IPS DF 4.7 (cell line): Measurements from ENCODE around the gene NOTUM.

Source experiments
- DNase-seq: peaks from one replicate; pipeline ENCODE4 v3.0.0-alpha.2; 2013; ENCODE audit warnings: low spot score; ENCODE audit errors: extremely low read depth

Gene NOTUM

GRCh38 chr17:81978524-81979298 is 17.7 kb upstream of the NOTUM start:
- DNase-seq, result no peak

DNA sequence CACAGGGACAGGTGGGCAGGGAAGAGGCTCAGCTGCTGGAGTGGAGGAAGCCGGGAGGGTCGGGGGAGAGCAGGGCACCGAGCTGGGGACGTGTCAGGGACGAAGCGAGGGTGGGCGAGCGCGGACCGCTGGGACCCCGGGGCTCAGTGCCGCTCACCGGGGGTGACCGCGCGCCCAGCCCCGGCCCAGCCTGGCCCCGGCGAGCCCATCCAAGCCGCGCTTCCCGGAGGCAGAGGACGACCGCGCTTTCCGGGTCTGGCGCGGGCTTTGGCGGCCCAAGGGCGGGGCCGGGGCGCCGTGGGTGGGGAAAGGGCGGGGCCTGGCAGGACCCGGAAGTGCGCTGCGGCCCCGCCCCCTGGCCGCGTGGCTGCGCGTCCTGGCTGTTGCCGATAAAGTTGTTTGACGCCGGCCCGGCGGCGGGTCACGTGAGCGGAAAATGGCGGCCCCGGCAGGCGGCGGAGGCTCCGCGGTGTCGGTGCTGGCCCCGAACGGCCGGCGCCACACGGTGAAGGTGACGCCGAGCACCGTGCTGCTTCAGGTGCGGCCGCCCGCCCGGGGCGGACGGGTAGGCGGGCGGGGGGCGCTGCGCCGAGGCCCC is 16.3 kb upstream of the NOTUM start, which contains the start of gene ASPSCR1:
ASPSCR1 (plus strand) TSS at position 419 of the 598 bp plus-strand sequence; CDS start at position 437, 18 bp downstream.
- DNase-seq, result no peak

DNA sequence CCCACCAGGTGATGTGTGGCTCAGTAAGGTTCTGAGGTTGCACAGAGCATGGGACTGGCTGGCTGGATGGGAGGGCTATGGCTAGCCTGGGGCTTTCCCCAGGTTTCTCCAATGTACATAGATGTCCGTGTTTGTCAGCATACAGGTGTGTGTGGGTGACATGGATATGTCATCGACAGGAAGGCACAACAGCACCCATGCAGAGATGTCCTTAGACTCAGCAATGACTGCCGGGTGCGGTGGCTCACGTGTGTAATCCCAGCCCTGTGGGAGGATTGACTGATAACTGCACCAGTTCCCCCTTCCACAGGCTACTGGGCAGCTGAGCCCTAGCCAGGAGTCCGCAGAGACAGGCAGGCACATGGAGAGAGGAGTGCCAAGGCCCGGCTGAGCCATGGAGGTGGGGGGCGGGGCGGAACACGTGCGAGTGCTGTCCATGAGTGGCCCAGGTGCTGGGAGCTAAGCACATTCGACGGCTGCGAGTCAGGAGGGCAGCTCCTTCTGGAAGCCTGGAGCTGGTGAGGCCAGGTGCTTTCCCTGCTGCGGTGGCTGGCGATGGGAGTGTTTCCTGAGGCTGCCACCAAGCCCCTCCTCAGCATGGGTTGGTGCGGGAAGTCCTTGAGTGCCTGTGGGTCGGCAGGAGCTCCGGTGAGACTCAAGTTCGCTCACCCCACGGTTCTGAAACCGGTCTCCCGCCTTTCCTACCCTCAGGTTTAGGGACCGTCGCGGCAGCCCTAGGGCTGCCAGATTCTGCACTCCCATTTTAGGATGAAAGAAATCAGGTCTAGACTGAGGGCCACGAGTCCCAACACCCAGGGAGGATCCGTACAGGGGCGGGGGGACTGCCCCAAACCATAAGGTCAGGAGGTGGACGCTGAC is 15.6 kb upstream of the NOTUM start:
- no peak for DNase-seq

GRCh38 chr17:81973432-81973831 is 12.4 kb upstream of the NOTUM start:
- no peak for DNase-seq

DNA sequence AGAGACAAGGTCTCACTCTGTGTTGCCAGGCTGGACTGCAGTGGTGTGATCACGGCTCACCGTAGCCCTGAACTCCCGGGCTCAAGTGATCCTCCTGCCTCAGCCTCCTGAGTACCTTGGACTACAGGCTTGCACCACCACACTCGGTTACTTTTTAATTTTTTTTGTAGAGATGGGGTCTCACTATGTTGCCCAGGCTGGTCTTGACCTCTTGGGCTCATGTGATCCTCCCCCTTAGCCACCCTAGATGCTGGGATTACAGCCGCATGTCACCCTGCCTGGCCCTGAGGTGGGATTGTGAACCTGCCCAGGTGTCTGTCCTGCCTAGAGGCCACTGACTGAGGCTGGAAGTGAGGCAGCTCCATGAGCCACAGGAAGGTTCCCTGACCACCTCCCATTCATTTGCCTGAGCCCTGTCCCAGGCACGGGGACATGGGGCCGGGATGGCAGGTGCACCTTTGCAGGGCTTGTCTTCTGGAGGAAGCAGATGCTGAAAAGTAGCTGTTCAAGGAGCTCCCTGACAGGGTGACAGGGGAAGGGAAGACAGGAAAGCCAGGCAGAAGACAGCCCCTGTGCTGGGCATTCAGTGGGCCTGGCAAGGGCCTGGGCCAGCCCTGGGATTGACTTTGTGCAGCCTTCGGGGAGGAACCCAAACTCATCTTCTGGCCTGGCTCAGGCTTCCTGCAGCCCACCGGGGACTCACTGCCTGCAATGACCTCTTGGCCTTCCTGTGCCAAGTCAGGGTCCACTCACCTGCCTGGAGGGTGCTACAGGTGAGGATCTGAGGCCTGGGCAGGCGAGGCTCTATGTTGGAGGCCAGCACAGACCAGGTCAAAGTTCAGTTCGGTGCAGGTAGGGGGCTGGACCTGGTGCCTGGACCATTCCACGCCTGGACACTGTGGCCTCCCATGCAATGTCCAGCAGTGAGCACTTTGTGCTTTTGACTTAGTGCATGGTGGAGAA is 8.1 kb upstream of the NOTUM start:
- no peak for DNase-seq

DNA sequence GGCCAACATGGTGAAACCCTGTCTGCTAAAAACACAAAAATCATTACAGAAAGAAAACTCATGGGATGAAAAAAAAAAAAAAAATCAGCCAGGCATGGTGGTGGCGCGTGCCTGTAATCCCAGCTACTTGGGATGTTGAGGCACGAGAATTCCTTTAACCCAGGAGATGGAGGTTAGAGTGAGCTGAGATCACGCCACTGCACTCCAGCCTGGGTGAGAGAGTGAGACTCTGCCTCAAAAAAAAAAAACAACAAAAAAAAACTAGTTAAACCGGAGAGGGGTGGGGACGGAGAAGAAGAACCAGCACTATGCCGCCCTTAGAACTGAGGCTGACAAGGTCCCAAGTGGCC is 7.4 kb upstream of the NOTUM start:
- DNase-seq, result no peak

- no peak for DNase-seq
Observed at GRCh38 chr17:81967533-81968395, 6.8 kb upstream of the NOTUM start.

GRCh38 chr17:81967244-81967532 is 6.2 kb upstream of the NOTUM start:
- DNase-seq, result no peak

DNA sequence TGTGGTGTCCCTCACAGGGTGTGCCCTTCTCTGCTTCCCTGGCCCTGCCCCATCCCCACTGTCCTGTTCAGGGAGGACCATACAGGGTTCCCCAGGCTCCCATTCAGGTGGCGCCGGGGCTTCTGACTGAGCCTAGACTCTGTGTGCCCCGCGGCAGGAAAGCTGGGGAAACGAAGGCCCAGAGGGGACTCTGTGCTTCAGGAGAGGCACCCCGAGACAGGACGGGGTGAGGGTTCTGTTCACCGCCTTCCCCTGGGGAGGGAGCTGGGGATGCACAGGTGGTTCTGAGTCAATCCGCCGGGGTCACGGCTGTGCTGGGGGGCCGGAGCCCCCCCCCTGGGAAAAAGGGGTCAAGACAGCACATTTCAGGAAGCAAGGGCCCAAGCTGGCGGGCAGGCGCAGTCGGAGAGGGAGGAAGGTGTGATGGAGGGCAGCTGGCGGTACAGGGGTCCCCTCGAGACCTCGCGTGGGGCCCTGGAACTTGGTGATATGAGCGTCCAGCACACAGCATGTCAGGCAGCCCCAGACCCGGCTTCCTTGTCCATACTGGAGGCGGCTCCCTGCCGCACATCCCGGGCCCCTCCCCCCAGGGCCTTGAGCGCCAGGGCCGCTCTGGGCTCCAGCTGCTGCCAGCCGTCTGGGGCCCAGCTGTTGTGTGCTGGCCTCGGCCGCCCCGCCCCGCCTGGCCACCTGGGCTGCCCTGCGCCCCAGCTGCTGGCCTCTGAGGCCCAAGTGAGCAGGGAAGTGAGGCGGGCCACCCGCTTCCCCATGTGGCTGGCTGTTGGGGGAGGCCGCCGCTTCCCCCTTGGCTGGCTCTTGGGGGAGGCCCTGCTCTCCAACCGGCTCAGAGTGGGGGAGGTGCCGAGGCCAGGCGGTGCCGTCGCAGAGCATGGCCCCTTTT is 5.6 kb upstream of the NOTUM start:
- no peak for DNase-seq

GRCh38 chr17:81964081-81964849 is 3.3 kb upstream of the NOTUM start:
- no peak for DNase-seq

GRCh38 chr17:81962499-81963441 is 1.8 kb upstream of the NOTUM start:
- DNase-seq, result no peak

- DNase-seq, result no peak
Observed at GRCh38 chr17:81961521-81962498, 823 bp upstream of the NOTUM start.

DNA sequence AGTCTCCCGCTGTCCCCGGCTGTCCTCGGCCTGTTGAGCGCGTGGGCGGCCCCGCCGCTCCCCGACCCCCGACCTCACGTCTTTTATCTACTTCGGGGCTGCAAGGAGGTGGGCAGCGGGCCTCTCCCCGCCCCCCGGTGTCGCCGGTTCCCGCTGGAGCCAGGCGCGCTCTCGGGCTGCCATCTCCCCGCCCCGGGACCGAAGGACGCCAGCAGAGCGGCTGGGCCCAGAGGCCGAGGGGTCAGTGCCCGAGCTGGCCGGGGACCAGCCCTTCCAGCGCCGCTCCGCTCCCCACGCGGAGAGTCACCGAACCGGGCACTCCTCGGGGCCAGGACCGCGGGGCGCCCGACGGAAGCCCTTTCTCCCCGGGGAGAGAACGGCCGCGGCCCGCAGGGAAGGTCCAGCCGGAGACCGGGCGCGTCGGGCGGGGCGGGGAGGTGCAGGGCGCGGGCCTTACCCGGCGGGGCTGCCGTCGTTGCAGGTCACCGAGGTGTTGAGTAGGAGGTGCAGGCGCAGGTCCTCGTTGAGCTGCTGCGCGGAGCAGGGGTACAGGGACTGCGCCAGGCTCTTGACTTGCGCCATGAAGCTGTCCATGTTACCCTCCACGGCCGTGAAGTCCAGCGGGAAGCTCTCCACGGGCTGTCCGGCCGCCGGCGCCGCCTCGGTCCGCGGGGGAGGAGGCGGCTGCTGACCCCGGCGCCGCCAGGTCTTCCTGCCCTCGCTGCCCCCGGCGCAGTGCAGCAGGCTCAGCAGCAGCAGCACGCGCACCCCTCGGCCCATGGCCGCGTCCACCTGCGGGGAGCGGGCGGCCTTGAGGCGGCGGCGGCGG is 643 bp downstream of the NOTUM start:
- no peak for DNase-seq

GRCh38 chr17:81959362-81960129 is 1.4 kb downstream of the NOTUM start:
- no peak for DNase-seq
